HG03378 (cell line): ENCODE results near the gene KRTAP15-1.

Experiments
- ATAC-seq: cut with Tn5 transposase; IDR thresholded peaks from one replicate; pipeline ENCODE4 v1.9.1; 2021; ENCODE audit warnings: mild to moderate bottlenecking, moderate library complexity; ENCODE audit not compliant: unreplicated experiment

Gene KRTAP15-1

GRCh38 chr21:30486180-30486579 is 46.1 kb downstream of the KRTAP15-1 start:
- ATAC-seq: no peak

GRCh38 chr21:30487336-30487735 is 47.3 kb downstream of the KRTAP15-1 start, which contains the start of gene KRTAP19-2:
Gene KRTAP19-2 (minus strand): TSS chr21:30487436. CDS start chr21:30487348, 88 bp downstream.
- ATAC-seq: no peak
